Calu3 (cell line): Measurements from ENCODE around the gene ZFP69. TPM values are rescaled to one million over a fixed set of nuclear protein-coding genes. Genes with fewer than 3 reads are reported as not detected.
"Not testable (repeated sequence)": the region's sequence is repeated elsewhere in the genome, so short reads cannot be mapped to it uniquely, and the experiment has no call there.

Source experiments
- BruUV-seq: library from RNA; stranded (reverse); fragments of 400-500 nt; replicated peaks from 2 replicates; lab custom pipeline; 2021; lab: Mats Ljungman, UMichigan
- CTCF ChIA-PET: fragments of 300-600 bp; sonication (Branson Sonifier 250); formaldehyde crosslinking; loops from one replicate; lab custom pipeline; 2022; ENCODE audit warnings: antibody characterized with exemption; lab: Charles Lee
- DNase-seq: peaks from one replicate; pipeline ENCODE4 v3.0.0; 2022
- H3K27ac Mint-ChIP-seq: one replicate; pipeline ENCODE4 v1.8.0; 2022; ENCODE audit warnings: mixed read lengths; ENCODE audit not compliant: unreplicated experiment
- H3K27me3 Mint-ChIP-seq: one replicate; pipeline ENCODE4 v1.8.0; 2022; ENCODE audit warnings: mixed read lengths; ENCODE audit not compliant: unreplicated experiment
- H3K36me3 Mint-ChIP-seq: one replicate; pipeline ENCODE4 v1.8.0; 2022; ENCODE audit warnings: mild to moderate bottlenecking, moderate library complexity, mixed read lengths; ENCODE audit not compliant: insufficient read depth, unreplicated experiment
- H3K4me1 Mint-ChIP-seq: one replicate; pipeline ENCODE4 v1.8.0; 2022; ENCODE audit warnings: mild to moderate bottlenecking, low read depth, mixed read lengths; ENCODE audit not compliant: unreplicated experiment
- H3K4me3 Mint-ChIP-seq: one replicate; pipeline ENCODE4 v1.8.0; 2022; ENCODE audit warnings: mild to moderate bottlenecking, low read depth, moderate library complexity, mixed read lengths; ENCODE audit not compliant: unreplicated experiment
- H3K9me3 Mint-ChIP-seq: one replicate; pipeline ENCODE4 v1.8.0; 2022; ENCODE audit warnings: low read depth, mixed read lengths; ENCODE audit not compliant: unreplicated experiment
- intact Hi-C: fragments of 100-400 bp; cut with micrococcal nuclease; formaldehyde crosslinking; loops from one replicate; pipeline ENCODE4 v1.10.0; 2022; ENCODE audit not compliant: unreplicated experiment
- total RNA-seq: library from RNA; stranded (reverse); gene quantifications from 2 replicates; pipeline ENCODE4 v1.2.3, GENCODE V29; 2022
- TF ChIP-seq, protein P1 (sequence below): fragments of 200-600 bp; IDR thresholded peaks from one replicate; pipeline ENCODE4 v1.8.0; 2022; ENCODE audit warnings: antibody characterized with exemption; ENCODE audit not compliant: unreplicated experiment

ZFP69 gene
- total RNA-seq, 1 experiment from 2014 or later = 2.9 TPM

DNA sequence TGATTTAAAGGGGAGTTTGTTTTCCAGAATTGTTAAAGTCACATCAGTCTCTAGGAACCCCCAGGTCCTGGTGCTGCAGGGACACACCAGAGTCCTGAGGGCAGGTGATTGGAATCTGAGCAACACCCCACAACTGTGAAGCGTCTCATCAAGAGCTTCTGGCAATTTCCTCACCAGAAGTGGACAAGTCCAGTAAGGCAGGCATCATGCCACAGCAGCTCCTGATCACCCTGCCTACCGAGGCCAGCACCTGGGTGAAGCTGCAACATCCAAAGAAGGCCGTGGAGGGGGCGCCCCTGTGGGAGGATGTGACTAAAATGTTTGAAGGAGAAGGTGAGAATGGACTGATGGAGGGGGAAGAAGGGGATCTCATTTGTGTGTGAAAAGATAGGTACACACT lies 2.1 kb downstream of the ZFP69 start:
- Mint-ChIP-seq H3K27ac (no peak overlapping the region), H3K27me3 (no peaks in the 10 kb centered on the region), H3K36me3 (peaks cover 23% of the 10 kb centered on the region), H3K4me1 (peaks cover 10% of the 10 kb centered on the region), H3K9me3 (peaks cover 7% of the 10 kb centered on the region), H3K4me3 (no peak overlapping the region)
- no peak for DNase-seq
- CTCF ChIA-PET = no interaction called here
- TF ChIP-seq, protein P1, sequence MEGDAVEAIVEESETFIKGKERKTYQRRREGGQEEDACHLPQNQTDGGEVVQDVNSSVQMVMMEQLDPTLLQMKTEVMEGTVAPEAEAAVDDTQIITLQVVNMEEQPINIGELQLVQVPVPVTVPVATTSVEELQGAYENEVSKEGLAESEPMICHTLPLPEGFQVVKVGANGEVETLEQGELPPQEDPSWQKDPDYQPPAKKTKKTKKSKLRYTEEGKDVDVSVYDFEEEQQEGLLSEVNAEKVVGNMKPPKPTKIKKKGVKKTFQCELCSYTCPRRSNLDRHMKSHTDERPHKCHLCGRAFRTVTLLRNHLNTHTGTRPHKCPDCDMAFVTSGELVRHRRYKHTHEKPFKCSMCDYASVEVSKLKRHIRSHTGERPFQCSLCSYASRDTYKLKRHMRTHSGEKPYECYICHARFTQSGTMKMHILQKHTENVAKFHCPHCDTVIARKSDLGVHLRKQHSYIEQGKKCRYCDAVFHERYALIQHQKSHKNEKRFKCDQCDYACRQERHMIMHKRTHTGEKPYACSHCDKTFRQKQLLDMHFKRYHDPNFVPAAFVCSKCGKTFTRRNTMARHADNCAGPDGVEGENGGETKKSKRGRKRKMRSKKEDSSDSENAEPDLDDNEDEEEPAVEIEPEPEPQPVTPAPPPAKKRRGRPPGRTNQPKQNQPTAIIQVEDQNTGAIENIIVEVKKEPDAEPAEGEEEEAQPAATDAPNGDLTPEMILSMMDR = no peak
- BruUV-seq = no TSS peak
- intact Hi-C loops = no loop called here

DNA sequence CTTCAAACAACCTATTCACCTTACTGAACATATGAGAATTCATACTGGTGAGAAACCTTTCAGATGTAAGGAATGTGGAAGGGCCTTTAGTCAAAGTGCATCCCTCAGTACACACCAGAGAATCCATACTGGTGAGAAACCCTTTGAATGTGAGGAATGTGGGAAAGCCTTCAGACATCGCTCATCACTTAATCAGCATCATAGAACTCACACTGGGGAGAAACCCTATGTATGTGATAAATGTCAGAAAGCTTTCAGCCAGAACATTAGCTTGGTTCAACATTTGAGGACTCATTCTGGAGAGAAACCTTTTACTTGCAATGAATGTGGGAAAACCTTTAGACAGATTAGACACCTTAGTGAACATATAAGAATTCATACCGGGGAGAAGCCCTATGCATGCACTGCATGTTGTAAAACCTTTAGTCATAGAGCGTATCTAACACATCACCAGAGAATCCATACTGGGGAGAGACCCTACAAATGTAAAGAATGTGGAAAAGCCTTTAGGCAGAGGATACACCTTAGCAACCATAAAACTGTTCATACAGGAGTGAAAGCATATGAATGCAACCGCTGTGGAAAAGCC lies 18.3 kb downstream of the ZFP69 start:
- H3K9me3 Mint-ChIP-seq = peaks cover 22% of the 10 kb centered on the region
- no peak overlapping the region for H3K4me3 Mint-ChIP-seq
- TF ChIP-seq, protein P1 = no peak
- CTCF ChIA-PET = no interaction called here
- intact Hi-C loops = no loop called here
- no TSS peak for BruUV-seq
- no peaks in the 10 kb centered on the region for H3K4me1 Mint-ChIP-seq
- no peak overlapping the region for H3K27ac Mint-ChIP-seq
- no peak for DNase-seq
- peaks cover 18% of the 10 kb centered on the region for H3K36me3 Mint-ChIP-seq
- H3K27me3 Mint-ChIP-seq = no peaks in the 10 kb centered on the region

DNA sequence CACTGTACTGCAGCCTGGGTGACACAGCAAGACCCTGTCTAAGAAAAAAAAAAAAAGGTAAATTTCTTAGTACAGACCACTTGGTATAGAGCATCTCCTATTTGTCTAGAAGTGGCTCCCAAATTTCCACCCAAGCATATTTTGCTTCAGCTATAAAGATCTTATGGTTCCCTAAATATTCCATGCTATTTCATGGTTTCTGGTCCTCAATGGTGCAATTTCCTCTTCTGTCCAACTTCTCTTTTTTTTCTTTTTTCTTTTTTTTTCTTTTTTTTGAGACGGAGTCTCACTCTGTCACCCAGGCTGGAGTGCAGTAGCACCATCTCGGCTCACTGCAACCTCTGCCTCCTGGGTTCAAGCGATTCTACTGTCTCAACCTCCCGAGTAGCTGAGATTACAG lies 25.6 kb downstream of the ZFP69 start:
- H3K27me3 Mint-ChIP-seq, H3K36me3 Mint-ChIP-seq, DNase-seq, CTCF ChIA-PET, H3K4me3 Mint-ChIP-seq, BruUV-seq, H3K27ac Mint-ChIP-seq, intact Hi-C loops, H3K4me1 Mint-ChIP-seq: not testable (repeated sequence)
- peaks cover 31% of the 10 kb centered on the region for H3K9me3 Mint-ChIP-seq

DNA sequence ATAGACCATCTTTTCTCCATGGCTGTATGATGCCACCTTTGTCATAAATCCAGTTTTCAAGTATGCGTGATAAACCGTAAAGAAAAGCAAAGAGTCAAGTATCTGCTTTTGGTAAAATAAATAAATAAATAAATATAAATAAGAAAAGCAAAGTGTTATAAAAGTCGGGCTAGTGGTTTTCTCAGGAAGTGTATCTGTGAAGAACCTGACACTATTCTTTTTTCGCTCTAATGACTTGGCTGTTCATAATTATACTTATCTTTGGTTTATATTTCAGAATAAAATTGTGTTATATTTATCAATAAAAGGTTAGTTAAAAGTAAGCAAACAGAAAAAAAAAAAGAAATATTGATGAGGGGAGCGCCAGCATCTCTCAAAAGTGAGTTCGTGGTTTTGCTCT lies 30.9 kb downstream of the ZFP69 start:
- no peak for DNase-seq
- peaks cover 24% of the 10 kb centered on the region for H3K9me3 Mint-ChIP-seq
- BruUV-seq = TSS peak; percentile 76
- peak overlapping the region; percentile 86 for H3K4me3 Mint-ChIP-seq
- H3K27ac Mint-ChIP-seq = no peak overlapping the region
- intact Hi-C loops = loop anchor here (5.0 kb wide), 1 partner anchor 51 kb away; no protein-coding TSS in a partner anchor
- TF ChIP-seq, protein P1 = no peak
- peaks cover 18% of the 10 kb centered on the region for H3K36me3 Mint-ChIP-seq
- no peaks in the 10 kb centered on the region for H3K27me3 Mint-ChIP-seq
- H3K4me1 Mint-ChIP-seq = peaks cover 9% of the 10 kb centered on the region
- CTCF ChIA-PET = interaction anchor here (1.4 kb wide), 1 partner anchor 24 kb away, joined by 3 read pairs; the partner anchor contains the start of gene ZNF684
